Esophagus muscularis mucosa (tissue), 3 donors: ENCODE results near the gene DCDC2C.

Experiments used
- POLR2A ChIP-seq: fragments of 450-650 bp; IDR thresholded peaks from one replicate; pipeline ENCODE4 v1.6.1; 2017; ENCODE audit warnings: antibody characterized with exemption, moderate library complexity, mild to moderate bottlenecking, low read depth
- POLR2AphosphoS5 ChIP-seq, 2 donors: sonication (generic); formaldehyde crosslinking; IDR thresholded peaks; one replicate each; pipeline ENCODE4 v1.6.1; 2017; ENCODE audit warnings: antibody characterized with exemption in 2 of 2
- TF ChIP-seq, protein P1 (sequence below), 3 experiments: fragments of 200-600 bp in 2 of 3; fragments of 450-650 bp in 1 of 3; sonication (generic) in 2 of 3; IDR thresholded peaks; one replicate each; pipeline ENCODE4 v1.5.1; 2017 to 2019; ENCODE audit warnings: antibody characterized with exemption in 3 of 3, mild to moderate bottlenecking in 2 of 3, moderate library complexity in 1 of 3

DNA sequence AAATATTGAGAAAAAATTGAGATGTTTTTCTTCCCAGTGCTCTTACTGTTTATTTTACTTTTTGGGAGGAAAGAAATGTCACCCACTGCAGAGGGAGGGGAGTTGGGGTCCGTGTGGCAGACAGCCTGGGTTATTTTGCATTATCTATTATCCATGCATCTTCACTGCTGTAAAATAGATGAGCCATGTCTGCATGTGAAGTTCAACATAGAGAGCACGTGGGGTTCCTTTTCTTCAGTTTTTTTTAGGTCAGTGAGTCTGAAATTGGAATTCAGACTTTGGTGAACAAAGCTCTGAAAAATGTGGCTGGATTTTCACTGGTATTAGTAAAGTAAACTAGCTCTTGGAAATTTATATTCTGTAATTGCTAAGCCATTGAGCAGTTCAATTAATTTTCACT lies 2.4 kb downstream of the DCDC2C start:
- TF ChIP-seq, protein P1, sequence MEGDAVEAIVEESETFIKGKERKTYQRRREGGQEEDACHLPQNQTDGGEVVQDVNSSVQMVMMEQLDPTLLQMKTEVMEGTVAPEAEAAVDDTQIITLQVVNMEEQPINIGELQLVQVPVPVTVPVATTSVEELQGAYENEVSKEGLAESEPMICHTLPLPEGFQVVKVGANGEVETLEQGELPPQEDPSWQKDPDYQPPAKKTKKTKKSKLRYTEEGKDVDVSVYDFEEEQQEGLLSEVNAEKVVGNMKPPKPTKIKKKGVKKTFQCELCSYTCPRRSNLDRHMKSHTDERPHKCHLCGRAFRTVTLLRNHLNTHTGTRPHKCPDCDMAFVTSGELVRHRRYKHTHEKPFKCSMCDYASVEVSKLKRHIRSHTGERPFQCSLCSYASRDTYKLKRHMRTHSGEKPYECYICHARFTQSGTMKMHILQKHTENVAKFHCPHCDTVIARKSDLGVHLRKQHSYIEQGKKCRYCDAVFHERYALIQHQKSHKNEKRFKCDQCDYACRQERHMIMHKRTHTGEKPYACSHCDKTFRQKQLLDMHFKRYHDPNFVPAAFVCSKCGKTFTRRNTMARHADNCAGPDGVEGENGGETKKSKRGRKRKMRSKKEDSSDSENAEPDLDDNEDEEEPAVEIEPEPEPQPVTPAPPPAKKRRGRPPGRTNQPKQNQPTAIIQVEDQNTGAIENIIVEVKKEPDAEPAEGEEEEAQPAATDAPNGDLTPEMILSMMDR (IDR thresholded peaks at IDR 0.05) = no peak
- TF ChIP-seq POLR2A (no peak), POLR2AphosphoS5 (IDR thresholded peaks at IDR 0.05) (no peak)
